CD4-positive, alpha-beta T cell treated with Interleukin-6 at 100 ng/mL for 8 hours (primary cell): ENCODE measurements around the gene ARL15.

ENCODE experiments used
- DNase-seq: peaks from one replicate; pipeline ENCODE4 v3.0.0-alpha.2; 2020; ENCODE audit warnings: mixed read lengths, low spot score

Gene ARL15

DNA sequence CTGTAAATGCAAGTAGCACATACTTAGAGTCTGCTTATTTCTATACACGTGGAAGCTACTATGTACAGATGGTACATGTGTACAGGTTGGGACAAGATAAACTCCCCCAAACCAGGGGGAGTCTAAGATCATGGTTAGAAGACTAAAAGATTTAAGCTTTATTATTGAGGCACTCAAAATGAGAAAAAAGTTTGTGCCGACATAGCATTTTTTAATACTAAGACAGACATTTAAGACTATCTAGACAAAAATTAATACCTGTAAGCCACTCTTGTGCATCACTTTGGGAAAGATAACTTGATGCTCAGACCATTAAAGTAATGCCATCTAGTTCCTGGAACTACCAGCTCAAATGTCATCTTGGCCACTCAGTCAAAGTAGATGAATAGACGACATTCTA is 279.4 kb downstream of the ARL15 start:
- DNase-seq: no peak

DNA sequence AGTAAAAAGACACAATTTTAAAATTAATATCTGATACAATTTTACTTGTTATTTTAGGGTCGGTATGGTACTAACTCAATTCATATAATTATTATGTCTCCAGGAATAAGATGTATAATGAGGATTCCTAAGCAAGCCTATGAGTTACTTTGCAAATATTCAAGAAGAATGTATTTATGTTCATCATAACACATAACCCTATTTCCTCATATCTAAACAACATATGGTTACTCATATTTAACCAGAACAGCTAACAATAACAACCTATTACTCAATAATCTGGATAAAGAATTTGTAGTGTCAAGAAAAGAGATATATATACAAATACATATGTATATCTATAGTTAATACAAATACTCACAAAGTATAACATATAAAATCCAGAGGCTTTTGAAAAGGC is 285.9 kb downstream of the ARL15 start:
- no peak for DNase-seq

DNA sequence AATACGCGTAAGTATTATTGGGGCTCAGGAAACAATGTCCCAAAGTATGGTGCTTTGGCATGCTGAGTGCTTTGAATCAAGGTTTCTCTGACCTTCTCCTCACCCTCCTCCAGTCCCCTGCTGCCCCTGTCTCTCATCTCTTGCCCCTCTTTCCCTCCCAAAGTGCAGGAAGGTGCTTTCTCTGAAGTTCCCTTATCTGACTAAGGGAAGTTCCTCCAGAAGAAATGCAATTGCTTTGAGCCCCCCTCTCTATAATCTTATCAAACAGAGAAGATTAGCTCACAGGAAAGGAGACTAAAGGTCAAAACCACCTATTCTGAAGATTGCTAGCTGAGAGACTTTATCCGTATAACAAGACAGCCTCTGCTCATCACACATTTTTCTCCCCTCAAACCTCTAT is 288.1 kb downstream of the ARL15 start:
- no peak for DNase-seq

DNA sequence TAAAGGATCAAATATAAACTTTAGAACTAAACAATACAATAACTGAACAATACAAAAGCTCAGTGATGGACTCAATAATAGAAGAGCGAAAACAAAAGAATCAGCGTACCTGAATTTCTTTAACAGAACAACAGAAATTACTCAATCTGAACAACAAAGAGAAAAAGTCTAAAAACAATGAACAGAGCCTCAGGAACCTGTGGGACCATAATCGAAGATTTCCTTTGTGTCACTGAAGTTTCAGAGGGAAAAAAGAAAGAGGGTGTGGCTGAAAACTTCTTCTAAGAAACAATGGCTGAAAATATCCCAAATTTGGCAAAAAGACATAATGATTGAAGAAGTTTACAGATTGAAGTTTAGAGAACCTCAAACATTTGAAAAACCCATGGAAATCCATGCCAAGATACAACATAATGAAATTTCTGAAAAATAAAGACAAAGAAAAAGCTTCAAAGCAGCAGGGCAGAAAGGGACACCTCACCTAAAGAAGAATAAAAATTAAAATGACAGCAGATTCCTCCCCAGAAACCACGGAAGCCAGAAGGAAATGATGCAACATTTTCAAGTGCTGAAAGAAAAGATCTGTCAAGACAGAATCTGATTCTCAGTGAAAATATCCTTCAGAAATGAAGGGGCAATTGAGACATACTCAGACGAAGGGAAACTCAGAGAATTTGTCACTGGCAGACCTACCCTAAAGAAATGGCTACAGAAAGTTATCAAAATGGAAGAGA is 288.8 kb downstream of the ARL15 start:
- DNase-seq: no peak

DNA sequence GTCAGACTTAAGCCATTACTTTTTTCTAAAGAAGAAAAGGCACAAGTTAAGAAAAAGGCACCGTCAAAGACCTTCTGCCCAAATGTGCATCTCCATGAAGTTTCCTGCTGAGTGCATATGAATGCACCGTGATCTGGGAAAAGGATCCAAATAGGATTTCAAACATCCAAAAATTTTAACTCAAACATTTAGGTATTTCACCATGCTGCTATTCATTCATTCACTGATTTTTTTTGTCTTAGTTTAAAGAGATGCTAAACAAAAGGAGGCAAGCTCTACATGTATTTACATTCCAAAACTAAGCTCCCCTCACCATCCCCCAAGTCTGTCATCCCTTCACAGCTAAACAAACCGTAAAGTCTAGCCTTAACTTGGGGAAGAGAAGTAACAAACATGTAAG is 291.9 kb downstream of the ARL15 start:
- DNase-seq: no peak

DNA sequence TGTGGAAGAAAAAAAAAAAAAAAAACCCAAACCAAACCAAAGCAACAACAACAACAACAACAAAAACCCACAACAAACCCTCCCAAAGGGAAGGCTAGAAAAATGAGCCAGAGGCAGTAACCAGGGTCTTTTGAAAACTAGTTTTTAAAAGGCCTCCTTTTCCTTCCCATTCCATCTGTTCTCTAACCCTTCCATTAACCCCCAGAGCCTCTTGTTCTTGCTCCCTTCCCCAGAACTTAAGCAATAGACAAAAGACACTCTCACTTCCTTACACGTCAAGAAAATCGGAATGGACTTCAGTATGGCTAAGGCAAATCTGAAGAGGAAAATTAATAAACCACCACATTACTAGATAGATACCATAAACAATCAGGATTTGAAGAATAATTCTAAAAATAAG is 292.8 kb downstream of the ARL15 start:
- no peak for DNase-seq

DNA sequence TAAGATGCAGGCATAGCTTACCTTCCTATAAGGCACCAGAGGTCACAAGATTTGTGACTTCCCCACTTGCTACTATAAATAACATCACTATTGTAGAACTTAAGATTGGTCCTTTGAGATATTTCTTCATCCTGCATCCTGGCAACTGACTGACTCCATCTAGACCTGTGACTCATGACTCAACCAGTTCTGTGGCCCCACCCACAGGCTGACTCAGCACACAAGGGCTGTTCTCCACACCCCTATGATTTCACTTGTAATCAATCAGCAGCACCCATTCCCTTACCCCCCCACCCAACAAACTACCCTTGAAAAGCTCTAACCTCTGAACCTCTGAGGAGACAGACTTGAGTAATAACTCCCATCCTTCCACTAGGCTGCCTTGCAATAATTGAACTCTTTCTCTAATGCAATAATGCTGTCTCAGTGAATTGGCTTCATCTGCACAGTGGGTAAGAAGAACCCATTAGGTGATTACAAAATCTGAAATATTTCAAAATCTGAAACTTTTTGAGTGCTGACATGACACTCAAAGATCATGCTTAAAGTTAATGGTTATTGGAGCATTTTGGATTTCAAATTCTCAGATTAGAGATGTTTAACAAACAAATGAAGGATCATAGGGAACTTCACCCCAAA is 296.7 kb downstream of the ARL15 start:
- DNase-seq: no peak

DNA sequence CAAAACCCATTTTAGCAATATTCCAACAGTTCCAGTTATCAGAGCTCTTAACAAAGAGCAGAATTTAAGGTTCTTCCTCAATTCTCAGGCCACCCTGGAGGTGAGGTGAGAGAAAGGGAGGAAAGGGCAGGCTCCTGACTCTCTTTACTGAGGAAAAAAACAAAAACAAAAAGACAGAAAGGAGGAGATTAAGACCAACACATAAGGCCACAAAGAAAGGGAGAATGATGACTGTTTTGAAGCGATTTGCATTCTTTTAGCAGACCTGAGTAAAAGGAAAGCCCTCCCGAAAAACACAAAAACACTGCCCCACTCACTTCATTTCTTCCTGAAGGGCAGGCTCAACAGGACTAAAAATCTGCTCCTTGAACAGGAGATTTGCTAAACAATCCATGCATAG is 300.5 kb downstream of the ARL15 start:
- no peak for DNase-seq

DNA sequence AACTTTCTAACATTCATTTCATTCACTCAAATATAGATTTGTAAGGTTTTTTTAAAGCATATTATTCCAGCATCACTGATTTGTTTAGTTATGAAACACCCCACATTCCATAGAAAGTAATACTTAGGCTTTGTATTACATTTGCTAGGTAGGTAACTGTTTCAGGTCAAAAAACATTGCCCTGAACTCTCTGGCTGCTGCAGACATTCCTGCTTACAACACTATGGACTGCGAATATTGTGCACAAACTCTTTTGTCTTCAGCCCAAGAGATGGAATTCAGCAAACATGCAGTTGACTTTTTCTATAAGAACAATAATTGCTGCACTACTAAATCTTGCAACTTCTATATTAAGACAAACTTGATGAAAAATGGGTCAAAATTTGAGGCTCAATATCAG is 301.0 kb downstream of the ARL15 start:
- no peak for DNase-seq

DNA sequence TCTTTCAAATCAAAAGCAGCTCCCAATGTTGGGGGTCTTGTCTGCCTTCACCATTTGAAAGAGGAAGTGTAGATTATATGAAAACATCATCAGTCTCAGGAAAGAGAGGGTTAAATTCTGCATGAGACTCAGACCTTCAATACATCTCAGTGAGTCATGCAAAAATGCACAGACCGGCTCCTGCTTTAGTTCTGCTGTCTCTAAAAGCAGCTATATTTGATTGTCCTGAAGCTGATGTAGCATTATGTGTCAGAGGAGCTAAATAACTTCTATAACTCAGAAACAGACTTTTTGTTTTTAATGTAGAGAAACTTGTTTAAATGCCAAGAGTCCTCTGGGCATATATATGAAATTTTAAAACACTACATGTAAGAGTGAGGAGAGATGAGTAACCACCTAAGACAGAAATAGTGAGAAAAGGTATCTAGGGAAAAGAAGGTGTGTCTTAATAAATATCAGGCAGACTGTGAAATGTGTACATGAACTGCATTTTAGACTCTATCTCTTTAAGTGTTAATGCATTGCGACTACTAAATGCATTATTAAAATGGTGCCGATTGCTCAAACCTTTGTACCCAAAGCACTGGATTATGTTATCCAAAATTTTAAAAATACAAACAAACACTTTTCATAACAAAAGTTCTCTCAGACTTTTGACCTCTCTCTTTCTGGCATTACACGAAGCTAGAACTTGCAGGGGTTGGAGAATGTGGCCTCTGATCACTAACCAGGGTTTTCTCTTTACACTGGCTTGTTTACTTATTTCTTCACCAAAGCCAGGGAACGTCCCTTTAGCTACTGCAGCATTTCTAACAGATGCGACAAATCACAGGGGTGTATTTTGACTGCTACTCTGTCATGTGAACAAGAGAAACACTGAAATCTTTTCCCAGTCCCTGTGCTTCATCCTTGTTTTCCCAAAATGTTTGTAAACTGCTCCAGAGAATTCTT is 302.3 kb downstream of the ARL15 start:
- DNase-seq: no peak

DNA sequence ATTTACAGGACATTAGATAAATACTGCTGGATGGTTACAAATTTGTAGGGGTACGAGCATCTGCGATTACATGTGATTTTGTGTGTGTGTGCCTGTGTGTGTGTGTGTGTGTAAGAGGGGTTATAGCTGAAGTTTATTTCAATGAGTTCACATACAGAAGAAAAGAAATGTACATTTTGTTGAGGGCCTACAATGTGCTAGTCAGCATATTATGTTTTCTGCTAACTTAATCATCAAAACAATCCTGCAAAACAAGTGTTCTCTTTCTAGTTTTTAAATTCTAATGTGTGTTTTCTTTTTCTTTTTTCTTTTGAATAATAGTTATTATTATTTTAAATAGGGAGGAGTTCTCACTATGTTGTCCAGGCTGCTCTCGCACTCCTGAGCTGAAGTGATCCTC is 305.7 kb downstream of the ARL15 start:
- no peak for DNase-seq

DNA sequence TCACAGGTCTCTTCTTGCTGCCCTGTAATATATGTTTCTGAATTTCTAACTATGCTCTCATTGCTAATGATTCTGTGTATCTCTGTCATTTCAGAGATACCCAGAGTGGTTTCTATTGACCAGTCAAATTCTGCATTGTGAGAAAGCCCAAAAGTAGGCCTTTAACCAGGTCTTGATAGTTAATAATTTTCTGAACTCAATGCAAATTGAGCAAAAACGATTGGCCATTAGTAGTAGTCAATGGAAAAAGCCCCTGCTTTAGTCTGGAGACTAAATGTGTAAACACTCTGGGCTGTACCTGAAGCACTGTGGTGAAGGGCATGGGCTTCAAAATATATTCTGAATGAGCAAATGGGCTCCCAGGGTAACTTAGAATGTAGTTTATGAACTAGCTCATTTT is 307.6 kb downstream of the ARL15 start:
- no peak for DNase-seq

DNA sequence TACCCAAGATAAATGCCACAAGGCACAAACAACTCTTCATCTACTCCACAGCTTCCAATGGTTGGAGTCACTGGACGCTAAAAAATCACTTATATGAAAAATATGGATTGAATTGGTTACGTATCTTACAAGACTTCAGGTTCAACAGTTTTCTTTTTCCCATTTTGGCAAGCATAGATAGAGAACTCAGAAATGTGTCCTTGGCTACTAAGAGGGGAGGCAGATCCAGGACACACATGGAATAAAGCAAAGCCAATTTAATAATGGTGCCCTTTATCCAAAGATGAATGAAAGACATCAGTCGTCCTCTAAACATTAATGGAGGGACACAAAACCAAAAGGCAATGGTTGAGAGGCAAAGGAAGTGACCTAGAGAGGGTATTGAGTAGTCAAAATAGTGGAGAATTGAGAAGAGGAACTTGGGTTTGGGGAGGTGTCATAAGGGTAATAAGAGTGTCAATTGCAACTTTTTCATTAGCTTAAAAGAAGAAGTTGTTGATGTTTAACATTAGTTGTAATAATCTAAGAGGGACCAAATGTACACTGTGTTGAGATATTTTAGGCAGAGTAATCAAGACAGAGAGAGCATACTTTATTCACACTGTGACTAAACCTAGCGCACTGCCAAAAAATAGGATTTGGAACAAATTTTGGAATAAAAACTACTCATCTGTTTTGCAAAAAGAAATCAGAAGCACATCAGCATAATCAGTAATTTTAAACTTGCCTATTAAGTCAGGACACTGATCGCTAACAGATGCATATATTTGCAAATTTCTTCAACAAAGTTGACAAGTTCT is 308.2 kb downstream of the ARL15 start:
- DNase-seq: no peak

DNA sequence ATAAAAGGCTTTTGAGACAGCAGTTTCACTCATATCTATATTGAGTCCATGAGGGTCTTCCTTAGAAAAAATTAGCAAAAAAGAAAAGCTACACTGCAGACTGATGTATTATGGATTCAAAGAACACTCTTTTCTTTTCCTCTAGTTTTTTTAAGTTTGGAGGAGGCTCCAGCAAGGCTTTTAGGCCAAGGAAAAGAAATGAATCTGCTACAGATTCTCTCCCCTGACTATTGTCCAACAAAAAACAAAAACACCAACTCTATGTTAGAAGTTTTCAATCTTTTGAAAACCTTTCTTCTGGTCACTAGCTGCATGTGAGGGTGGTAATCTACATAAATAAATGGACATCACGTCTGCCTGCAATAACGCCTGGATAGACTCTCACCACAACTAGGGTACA is 310.4 kb downstream of the ARL15 start:
- DNase-seq: no peak

DNA sequence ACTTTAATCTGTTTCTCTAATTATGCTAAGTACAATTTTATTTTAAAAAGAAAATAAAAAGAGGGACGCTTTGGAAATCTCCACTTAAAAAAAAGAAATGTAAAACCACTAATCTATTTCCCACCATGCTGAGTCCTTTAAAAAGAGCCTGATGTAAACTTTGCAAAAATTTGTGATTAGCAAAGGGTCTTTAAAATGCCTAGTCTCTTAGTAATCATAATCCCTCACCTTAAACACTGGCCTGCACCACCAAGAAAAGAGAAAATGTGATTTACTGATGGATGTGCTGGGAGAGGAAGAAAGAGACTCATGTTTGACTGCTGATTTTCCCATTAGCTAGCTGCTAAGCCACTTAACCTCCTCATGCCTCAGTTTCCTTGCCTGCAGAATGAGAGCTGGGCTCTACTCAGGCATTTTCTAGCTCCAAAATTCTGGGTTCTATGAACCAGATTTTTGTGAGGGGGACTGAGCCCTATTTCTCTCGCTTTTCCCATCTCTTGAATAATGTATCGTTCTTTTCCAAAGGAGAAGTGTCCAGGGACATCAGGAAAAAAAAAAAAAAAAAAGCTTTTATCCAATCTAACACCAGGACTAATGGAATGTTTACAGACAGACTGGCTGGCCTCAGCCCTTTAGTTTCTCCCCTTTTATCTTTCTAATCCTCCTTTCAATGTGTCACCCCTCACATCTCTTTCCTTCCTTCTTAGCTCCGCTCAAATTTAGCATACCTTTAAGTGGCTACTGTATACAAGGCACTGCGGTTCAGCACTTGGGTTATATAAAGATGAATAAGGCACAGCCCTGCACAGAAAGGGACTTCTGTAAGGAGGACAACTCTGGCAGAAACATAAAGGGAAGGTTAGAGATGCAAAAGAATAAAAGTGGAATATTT is 312.4 kb downstream of the ARL15 start:
- DNase-seq: no peak

DNA sequence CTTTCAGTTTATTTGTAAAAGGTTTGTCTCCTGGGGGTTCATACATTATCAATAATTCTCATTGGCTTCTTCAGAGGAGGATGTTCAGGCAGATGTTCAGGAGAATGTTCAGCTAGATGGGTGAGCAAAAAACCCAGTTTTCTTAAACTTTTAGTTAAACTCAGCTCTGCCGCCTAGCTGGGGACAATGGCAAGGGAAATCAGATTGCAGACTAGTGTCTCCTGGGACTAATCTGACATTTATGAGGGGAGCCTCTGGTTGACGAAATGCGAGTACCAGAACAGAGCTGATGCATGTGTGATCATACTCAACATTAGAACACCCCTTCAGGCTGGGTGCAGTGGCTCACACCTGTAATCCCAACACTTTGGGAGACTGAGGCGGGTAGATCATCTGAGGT is 314.4 kb downstream of the ARL15 start:
- no peak for DNase-seq

DNA sequence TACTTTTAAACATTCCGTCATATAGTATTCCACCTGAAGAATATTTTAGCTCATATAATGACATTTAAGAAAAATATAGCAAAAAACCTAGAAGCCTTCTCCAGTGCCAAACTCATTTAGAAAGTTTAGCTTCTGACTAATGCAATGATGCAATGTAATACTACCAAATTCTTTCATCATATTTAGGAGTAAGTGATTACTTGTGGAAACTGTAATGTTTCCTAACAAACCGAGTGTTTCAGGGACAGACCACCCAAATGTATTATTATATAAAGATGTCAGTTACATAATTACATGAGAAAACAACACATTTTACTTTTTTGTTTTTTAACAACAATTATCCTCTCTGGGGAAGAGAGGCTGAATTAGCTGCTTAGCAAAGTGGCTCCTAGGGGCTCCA is 316.2 kb downstream of the ARL15 start:
- no peak for DNase-seq

DNA sequence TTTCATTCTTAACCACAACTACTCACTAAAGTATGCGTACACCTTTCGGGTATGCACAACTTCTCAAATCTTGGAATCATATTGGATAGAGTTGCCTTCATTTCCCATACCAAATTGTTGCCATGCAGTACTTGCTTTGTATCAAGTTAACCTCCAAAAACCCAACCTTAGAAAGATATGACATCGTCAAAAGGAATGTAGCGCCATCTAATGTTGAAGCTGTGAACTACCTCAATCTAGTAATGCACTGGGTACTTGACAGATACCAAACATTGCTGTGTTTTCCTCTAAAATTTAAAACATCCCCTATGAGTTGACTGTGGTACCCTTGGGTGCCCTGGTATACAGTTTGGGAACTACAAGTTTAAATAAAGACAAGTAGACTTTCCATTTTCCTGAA is 318.4 kb downstream of the ARL15 start:
- DNase-seq: no peak

DNA sequence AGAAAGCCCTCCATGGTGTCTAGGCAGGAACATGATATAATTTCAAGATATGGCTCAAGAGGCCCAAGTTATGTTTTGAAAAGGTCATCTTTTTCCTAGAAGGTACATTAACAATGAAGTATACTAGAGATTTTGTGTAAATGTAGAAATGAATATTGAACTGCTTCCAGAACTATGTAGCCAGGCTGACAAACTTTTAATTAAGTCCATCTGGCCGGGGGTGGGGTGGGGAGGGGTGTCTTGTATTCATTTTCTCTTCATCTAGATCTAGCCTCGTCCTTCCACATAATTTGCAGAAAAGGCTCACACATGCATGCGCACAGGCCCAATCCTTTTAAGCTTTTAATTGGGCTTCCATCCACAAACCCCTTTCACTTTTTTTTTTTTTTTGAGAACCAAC is 323.3 kb downstream of the ARL15 start:
- no peak for DNase-seq

DNA sequence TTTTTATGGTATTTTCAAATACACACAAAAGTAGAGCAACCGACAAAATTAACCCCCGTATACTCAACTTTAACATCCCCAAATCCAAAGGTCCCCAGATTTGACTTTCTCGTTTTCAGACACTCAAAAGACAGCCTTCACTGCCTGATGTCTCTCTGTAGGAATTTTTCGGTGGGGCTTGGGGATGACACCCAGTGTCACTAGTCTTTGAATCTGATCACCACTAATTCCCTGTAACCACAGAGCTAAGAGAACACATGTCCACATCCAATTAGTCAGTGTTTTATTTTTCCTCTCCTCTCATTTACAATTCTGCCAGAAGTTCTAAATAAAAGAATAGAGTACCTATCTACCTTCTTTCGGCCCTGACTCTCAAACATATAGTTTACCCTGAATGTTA is 324.6 kb downstream of the ARL15 start:
- no peak for DNase-seq

DNA sequence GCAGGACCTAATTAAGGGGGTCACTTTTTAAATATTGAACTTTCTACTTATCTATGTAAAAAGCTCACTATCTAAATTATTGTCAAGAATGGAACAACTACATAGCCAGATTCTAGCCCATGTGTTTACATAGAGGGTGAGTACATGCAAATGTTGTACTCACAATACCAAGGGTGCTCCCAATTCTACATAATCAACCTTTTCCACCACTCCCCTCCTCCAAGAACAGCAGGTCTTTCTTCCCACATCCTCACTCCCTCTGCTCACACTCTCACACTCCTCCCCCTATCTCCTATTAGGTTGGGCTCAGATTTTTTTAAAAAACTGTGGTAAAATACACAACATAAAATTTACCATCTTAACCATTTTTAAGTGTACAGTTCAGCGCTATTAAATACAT is 325.4 kb downstream of the ARL15 start:
- DNase-seq: no peak
